GM21390 (cell line): ENCODE measurements around the gene SYNPO2.
A peak's percentile ranks its signal among the peaks of the same experiment; 100 is the strongest.
"Not testable (repeated sequence)": the region's sequence is repeated elsewhere in the genome, so short reads cannot be mapped to it uniquely, and the experiment has no call there.

Source experiments
- ATAC-seq: cut with Tn5 transposase; IDR thresholded peaks from one replicate; pipeline ENCODE4 v1.9.1; 2021; ENCODE audit not compliant: unreplicated experiment

Gene SYNPO2

GRCh38 chr4:118968813-118969212 lies 80.2 kb downstream of the SYNPO2 start:
- ATAC-seq: no peak

DNA sequence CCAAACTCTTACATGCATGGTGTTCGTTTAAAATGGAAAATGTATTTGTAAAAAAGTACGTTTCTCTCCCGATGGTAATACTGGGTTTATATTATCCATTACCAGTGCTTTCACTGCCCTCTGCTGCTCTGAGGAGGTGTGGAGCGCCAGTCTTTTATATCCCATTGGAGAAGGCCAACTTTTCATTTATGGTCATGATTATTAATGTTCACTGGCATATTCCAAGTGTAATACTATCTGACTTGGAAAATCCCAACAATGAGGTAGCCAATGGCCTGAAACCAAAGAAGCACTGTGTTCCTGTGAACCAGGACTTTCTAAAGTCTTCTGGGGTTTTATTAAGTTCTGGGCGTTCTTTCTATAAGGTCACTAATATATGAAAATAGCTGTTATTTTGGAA lies 80.7 kb downstream of the SYNPO2 start:
- ATAC-seq: no peak

DNA sequence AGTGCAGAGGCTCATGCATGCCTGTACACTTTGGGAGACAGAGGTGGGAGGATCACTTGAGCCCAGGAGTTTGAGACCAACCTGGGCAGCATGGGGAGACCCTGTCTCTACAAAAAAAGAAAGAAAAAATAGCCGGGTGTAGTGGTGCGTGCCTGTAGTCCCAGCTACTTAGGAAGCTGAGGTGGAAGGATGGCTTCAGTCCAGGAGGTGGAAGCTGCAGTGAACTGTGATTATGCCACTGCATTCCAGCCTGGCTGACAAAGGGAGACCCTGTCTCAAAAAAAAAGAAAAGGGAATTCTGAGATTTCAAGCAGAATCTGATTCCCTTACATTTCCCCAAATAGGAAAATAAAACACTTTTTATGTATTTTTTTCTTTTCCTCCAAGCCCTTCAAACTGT lies 83.5 kb downstream of the SYNPO2 start:
- ATAC-seq: no peak

DNA sequence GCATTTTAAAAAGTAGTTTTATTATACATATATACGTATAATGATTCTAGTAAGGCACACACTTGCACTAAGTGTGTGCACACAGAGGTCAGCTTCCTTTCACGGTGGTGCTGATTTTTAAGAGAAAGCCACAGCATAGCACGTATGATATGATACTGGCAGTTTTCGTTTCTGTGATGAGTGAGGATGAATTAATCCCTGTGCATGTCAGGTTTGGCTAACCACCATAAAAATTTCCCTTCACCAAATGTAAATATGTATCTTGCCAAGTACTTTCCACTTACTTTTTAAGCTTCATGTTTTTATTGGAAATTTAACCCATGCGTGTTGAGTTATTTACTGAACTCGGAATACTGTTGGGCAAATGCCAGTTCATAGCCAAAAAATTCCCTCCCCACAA lies 84.6 kb downstream of the SYNPO2 start:
- ATAC-seq: no peak

GRCh38 chr4:118974758-118975157 lies 86.1 kb downstream of the SYNPO2 start:
- no peak for ATAC-seq

DNA sequence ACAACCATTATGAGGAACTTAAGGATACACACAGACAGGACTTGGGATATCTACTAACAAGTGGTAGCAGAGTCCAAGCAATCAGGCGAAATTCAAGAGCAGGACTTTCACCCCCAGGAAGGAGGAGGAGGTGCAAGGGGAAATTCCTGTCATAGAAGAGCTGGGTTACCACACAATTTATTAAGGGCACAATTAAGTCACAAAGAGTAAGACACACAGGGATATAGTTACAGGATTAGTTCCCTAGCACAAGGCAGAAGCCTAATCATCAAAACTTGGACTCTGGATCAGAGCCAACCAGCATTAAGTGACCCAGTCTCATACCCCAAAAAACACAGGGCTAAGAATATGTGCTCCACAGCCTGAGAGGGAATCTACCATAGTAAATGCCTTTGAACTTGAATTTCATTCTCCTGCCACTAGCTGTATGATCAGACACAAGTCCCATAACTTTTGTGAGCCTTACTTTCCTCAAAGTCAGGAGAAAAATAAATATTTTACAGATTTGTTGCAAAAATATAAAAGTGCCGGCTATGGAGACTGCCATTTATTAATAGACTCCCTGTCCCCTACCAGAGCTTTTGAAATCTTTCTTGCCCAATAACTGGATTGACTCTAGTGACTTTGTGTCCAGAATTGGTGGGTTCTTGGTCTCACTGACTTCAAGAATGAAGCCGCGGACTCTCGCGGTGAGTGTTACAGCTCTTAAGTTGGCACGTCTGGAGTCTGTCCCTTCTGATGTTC lies 87.0 kb downstream of the SYNPO2 start:
- no peak for ATAC-seq

DNA sequence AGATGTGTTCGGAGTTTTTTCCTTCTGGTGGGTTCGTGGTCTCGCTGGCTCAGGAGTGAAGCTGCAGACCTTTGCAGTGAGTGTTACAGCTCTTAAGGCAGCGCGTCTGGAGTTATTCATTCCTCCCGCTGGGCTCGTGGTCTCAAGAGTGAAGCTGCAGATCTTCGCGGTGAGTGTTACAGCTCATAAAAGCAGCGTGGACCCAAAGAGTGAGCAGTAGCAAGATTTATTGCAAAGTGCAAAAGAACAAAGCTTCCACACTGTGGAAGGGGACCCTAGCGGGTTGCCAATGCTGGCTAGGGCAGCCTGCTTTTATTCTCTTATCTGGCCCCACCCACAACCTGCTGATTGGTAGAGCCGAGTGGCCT lies 87.5 kb downstream of the SYNPO2 start:
- ATAC-seq: not testable (repeated sequence)

- not testable (repeated sequence) for ATAC-seq
These were observed 88.4 kb downstream of the SYNPO2 start for GRCh38 chr4:118977100-118977499.

DNA sequence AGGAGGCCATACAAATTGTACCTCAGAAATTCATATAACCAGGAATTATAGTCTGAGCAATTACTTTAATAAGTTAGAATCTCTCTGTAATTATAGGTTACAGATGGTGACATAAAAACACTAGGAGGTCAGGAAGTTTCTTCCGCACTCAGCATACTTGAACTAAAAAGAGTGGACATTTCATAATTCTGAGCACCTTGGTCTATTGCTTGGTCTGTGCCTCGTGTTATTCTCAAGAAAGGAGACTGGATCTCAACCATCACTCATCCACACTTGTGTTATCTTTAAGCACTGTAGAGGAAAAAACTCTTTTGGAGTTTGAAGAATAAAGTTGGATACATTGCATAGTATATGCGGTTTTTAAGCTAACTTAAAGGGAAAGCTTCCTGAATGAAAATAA lies 91.1 kb downstream of the SYNPO2 start:
- ATAC-seq: no peak

GRCh38 chr4:118981171-118981838 lies 92.7 kb downstream of the SYNPO2 start:
- no peak for ATAC-seq

DNA sequence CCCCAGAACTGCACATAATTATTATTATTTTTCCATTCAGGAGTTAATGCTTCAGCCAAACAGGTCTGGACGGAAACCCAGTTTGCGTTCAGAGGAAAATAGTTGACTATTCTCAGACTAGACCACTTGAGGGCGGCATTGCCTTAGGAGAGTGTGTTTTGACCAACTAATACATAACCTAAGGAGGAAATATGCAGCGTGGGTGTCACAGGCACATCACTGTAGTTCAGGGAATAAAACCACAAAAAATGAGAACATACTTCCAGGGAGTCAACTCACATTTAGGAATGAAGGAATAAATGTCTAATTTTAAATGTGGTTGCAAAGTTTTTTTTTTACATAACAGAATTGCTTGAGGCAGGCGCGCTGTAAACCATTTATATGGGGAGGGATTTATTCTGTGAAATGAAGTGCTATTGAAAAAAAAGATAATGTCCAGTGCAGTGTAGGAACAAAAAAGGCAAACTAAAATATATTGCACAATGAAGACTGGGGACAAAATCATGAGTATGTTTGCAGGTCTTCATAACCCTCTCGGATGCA lies 93.3 kb downstream of the SYNPO2 start:
- ATAC-seq: peak; percentile 94

DNA sequence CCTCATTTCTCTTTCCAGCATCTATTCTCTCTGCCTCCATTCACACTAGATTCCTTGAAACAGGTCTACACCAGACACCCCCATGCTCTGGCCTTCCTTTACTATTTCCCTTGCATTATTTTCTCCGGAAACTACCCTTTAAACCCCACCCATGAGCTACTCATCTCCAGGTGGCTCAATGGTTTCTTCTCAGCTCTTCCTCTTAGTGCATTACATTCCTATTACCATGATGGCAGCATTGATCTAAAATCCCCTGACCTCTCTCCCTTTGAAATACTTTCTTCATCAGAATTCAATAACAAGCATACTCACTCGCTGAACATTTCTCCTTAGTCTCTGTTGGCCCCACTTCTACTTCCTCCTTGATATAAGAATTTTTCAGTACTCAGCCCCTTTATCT lies 94.6 kb downstream of the SYNPO2 start:
- no peak for ATAC-seq

DNA sequence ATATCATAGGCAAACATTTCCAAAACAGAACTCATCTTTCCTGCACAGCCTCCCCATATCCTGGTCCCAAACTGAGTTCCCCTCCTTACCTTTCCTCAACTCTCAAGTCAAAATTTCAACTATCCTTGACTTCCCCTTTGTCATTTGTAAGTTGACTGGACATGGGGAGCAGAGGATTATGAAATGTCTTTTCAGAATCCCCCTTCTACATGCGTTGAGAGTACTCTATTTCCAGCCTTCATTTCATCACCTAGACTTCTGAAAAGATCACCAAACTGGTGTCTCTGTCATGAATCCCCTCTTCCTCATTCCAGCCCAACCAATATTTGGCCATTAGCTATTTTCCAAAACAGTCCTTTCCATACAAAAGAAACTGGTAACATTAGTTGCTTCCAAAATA lies 95.2 kb downstream of the SYNPO2 start:
- ATAC-seq: no peak

DNA sequence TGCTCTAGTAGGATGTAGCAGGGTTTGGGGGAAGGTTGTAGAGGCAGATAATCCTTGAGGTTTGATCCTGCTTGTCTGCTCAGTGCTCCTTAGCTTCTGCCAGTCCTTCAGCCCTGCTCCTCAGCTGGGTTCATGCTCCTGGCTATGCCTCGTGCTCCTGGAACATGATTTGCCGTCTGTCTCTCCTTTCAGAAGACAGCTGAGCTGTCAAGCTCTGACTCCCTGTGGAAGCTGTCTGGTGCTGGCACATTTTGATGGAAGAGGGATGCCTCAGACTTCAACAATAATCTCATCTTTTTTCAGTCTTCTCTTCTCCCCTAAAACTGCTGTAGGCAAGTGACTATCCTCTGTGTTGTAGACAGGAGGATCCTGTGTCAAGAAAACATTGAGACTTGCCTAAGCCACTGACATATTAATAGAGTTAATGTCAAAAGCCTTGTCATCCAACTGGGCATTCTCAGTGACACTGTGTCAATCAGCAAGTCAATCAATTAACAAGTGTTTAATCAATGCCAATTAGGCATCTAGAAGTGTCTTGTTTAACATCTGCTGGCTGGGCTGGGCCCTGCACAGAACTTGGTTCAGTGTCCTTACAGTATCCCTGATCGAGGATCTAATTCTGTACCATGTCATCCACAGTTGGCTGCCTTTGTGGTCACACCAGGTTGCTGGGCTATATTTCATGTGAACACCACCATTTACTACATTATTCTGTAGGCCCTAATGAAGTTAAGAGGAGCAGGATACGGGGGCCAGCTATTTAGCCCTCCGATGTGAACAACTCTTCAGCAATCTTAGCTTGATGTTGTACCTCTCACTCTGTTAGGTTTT lies 96.7 kb downstream of the SYNPO2 start:
- ATAC-seq: no peak

GRCh38 chr4:118987959-118988634 lies 99.4 kb downstream of the SYNPO2 start:
- no peak for ATAC-seq

- no peak for ATAC-seq
These were observed 100.0 kb downstream of the SYNPO2 start for GRCh38 chr4:118988635-118988972.

DNA sequence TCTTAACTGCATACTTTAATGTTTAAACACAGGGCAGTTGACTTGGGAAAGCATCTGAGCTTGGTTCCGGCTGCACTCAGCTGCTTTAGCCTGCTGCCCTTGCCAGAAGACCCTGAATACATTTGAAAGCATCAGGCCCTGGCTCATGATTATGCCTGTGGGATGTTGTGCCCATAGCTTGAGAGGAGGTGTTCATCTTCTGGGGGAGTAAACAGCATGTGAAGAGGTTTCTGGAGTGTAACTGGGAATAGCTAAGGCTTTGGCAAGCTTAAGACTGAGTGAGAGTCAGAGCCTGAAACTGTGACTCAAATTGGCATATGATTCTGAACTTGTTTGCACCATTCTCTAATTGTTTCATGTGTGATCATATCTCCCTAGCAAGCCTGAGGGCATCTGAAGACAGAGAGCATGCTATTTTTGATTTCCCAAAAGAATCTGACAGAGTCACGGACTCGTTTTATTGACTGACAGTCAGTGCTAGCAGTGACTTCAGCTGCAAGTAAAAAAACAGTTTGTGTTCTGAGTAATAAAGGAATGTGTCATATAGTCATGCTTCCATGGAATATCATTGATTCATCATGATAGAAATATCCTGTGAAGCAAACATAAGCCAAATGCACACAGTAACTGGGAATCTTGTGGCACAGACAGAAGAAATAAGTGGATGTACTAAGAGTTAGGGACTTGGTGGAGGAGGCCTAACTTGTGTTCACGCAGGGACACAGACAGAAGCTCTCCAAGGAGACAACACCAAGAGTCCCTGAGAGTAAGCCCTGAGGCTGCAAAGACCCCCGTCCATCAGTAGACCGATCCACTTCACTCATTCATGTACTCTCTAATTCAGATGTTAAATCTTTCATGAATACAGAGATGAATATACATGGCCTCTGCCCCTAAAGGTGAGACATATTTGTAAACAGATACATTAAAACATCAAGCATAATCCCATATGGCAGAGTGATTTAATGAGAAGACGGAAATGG lies 100.7 kb downstream of the SYNPO2 start:
- ATAC-seq: no peak

- no peak for ATAC-seq
These were observed 103.0 kb downstream of the SYNPO2 start for GRCh38 chr4:118991686-118992085.

DNA sequence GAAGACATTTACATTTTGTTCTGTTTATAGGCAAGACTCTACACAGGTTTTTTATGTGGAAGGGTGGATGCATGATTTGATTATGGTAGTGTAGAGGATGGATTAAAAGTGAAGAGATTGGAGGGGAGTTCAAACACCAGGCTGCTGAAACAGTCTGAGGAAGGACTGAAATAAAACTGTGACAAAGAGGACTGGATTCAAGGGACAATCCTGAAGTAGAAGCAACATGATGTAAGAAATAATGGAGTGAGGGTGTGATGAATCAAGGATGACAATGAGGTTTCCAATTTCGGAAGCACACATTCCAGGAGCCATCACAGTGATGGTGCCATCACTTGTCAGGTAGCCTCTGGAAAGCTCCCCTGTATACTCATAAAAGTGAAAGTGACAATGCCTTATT lies 103.5 kb downstream of the SYNPO2 start:
- no peak for ATAC-seq

DNA sequence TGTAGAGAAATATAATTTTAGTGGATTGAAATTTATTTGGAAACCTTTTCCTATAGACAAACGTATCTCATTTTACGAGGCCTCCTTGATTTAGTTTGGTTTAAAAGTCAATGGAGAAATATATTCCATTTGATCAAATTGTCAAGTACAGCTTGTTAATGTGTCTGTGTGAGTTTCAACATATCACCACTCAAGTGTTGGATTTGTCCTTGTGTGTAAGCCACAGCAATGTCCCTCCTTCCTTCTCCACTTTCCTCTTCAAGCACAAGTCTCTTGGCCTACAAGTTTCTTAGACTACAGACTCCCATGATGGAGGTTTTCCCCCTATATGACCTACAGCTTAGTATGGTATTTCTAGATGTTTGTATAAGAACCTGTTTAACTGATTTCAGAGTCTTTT lies 104.7 kb downstream of the SYNPO2 start:
- no peak for ATAC-seq
